ENCODE measurements around the gene SCG5. TPM values are rescaled to one million over a fixed set of nuclear protein-coding genes. Genes with fewer than 3 reads are reported as not detected.

SCG5 gene
- total RNA-seq, 1 donor from 2014 or later = 2.6 TPM

DNA sequence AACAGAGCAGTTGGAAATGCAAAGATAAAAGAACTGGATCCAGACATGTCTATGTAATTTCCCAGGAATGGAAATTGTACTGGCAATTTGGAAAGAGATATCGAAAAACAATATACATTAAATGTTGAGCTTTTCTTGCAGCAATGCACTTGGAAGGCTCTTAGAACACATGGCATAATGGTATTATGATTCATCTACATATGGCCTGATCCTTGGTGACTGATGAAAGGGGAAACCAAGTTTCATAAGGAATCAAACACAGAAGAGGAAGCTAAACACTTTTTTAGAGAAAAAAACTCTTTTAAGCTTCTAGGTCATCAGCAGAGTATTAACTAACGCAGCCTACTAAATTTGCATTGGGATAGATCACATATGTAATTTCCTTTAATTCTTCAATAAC, 63.9 kb downstream of the SCG5 start:
- TF ChIP-seq, protein P1, sequence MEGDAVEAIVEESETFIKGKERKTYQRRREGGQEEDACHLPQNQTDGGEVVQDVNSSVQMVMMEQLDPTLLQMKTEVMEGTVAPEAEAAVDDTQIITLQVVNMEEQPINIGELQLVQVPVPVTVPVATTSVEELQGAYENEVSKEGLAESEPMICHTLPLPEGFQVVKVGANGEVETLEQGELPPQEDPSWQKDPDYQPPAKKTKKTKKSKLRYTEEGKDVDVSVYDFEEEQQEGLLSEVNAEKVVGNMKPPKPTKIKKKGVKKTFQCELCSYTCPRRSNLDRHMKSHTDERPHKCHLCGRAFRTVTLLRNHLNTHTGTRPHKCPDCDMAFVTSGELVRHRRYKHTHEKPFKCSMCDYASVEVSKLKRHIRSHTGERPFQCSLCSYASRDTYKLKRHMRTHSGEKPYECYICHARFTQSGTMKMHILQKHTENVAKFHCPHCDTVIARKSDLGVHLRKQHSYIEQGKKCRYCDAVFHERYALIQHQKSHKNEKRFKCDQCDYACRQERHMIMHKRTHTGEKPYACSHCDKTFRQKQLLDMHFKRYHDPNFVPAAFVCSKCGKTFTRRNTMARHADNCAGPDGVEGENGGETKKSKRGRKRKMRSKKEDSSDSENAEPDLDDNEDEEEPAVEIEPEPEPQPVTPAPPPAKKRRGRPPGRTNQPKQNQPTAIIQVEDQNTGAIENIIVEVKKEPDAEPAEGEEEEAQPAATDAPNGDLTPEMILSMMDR (IDR thresholded peaks at IDR 0.05) = no peak
- Mint-ChIP-seq H3K36me3 (ENCODE audit: low read depth) (no peaks in the 10 kb centered on the region), H3K4me3 (ENCODE audit: unreplicated experiment) (no peak overlapping the region)

DNA sequence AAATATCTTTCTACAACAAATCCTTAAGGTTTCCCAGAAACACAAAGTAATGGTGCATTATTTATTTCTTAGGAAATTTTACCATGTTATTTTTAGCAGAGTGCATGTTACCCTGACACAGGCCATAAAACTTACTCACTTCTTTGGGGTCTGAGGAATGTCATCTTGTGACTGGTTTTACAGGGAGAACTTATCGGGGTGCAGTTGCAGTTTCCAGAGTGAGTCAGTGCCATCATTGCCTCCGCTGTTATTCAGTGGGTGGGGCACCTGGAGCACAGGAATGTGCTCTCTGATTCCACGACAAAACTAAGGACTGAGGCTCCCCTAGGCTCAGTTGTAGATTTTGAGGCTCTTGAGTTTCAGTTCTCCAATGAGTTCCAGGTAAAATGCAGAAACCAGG, 65.2 kb downstream of the SCG5 start:
- no peak for DNase-seq (ENCODE audit: low spot score)

More for the DNA sequence above, 63.9 kb downstream of the SCG5 start:
- Mint-ChIP-seq H3K9me3 (ENCODE audit: low read depth) (no peaks in the 10 kb centered on the region), H3K27ac (ENCODE audit: unreplicated experiment) (no peak overlapping the region), H3K4me1 (ENCODE audit: low read depth) (peaks cover 24% of the 10 kb centered on the region), H3K27me3 (ENCODE audit: low read depth) (no peaks in the 10 kb centered on the region)
- no peak for DNase-seq (ENCODE audit: low spot score)

DNA sequence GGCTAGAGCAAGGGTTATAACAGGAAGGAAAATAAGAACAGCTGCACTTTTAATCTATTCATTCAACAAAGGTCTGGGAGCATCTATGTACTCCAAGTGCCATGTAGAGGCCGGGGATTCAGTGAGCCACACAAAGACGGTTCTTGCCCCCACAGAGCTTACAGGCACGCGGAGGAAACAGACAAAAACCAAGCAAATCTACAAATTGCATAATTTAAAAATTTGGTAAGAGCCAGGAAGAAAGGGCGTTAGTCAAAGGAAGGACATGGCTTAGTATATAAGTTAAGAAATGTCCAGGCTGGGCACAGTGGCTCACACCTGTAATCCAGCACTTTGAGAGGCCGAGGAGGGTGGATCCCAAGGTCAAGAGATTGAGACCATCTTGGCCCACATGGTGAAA, 65.9 kb downstream of the SCG5 start:
- TF ChIP-seq, protein P1 (IDR thresholded peaks at IDR 0.05) = no peak
- Mint-ChIP-seq H3K4me3 (ENCODE audit: unreplicated experiment) (no peak overlapping the region), H3K9me3 (ENCODE audit: low read depth) (no peaks in the 10 kb centered on the region), H3K27ac (ENCODE audit: unreplicated experiment) (no peak overlapping the region), H3K27me3 (ENCODE audit: low read depth) (no peaks in the 10 kb centered on the region), H3K4me1 (ENCODE audit: low read depth) (peaks cover 19% of the 10 kb centered on the region), H3K36me3 (ENCODE audit: low read depth) (no peaks in the 10 kb centered on the region)
- DNase-seq (ENCODE audit: low spot score) = no peak

More for the DNA sequence above, 65.2 kb downstream of the SCG5 start:
- no peak overlapping the region for H3K27ac Mint-ChIP-seq (ENCODE audit: unreplicated experiment)
- no peaks in the 10 kb centered on the region for H3K36me3 Mint-ChIP-seq (ENCODE audit: low read depth)
- H3K9me3 Mint-ChIP-seq (ENCODE audit: low read depth) = no peaks in the 10 kb centered on the region
- H3K27me3 Mint-ChIP-seq (ENCODE audit: low read depth) = no peaks in the 10 kb centered on the region
- H3K4me3 Mint-ChIP-seq (ENCODE audit: unreplicated experiment) = no peak overlapping the region
- TF ChIP-seq, protein P1 (IDR thresholded peaks at IDR 0.05) = no peak
- peaks cover 19% of the 10 kb centered on the region for H3K4me1 Mint-ChIP-seq (ENCODE audit: low read depth)

DNA sequence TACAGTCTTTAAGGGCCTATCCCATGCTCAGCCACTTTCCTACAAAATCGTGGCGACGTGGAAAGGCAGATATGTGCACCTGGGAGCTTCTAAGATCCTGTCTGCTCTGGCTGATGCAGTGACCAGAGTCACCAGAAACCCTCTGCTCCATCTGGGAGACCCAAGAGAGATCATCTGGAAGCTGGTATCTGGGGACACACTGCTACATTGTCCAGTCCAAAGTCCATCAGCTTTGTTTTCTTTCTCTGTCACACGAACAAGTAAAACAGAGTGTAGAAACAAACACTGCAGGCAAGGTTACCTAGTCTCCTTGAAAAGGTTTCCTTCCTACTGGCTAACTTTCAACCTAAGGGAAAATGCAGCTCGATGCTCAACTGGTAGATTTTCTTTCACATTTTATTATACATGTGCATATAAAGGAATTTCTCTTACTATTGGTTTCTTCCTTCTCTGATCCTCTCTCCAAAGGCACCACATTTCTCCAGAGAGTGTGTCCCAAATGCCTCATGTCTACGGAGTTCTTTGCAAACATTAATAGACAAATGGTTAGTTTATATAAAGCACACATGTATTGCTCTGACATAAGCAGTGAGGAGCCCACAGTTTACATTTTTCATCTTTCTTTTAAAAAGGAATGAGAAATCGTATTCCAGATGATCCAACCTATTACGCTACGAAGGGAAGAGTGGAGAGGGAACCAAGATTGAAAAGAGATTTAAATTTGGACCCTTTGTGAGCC, 68.0 kb downstream of the SCG5 start:
- TF ChIP-seq, protein P1 (IDR thresholded peaks at IDR 0.05) = no peak
- no peaks in the 10 kb centered on the region for H3K27me3 Mint-ChIP-seq (ENCODE audit: low read depth)
- H3K4me1 Mint-ChIP-seq (ENCODE audit: low read depth) = peaks cover 19% of the 10 kb centered on the region
- H3K4me3 Mint-ChIP-seq (ENCODE audit: unreplicated experiment) = no peak overlapping the region
- H3K36me3 Mint-ChIP-seq (ENCODE audit: low read depth) = no peaks in the 10 kb centered on the region
- H3K9me3 Mint-ChIP-seq (ENCODE audit: low read depth) = no peaks in the 10 kb centered on the region
- no peak overlapping the region for H3K27ac Mint-ChIP-seq (ENCODE audit: unreplicated experiment)
- DNase-seq (ENCODE audit: low spot score) = no peak

DNA sequence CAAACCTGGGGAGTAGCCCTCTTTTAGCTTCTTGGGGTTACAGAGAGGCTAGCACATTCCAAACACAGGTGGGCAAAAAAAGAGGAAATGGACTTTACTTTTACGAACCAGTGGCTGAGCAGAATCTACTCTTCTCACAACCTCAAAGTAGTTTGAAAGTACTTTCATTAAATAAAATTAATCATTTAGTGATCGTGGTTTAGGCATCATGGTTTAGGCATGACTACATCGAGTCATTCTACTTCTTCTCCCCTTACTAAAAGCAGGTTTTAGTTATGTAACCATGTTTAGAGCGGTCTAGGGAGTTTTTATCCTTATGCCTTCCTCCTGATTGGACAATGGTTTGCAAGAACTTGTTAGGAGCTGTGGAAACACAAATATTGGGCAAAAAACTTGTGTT, 73.8 kb downstream of the SCG5 start:
- Mint-ChIP-seq H3K27me3 (ENCODE audit: low read depth) (no peaks in the 10 kb centered on the region), H3K27ac (ENCODE audit: unreplicated experiment) (no peak overlapping the region), H3K4me3 (ENCODE audit: unreplicated experiment) (no peak overlapping the region), H3K4me1 (ENCODE audit: low read depth) (peaks cover 21% of the 10 kb centered on the region), H3K9me3 (ENCODE audit: low read depth) (no peaks in the 10 kb centered on the region), H3K36me3 (ENCODE audit: low read depth) (no peaks in the 10 kb centered on the region)
- DNase-seq (ENCODE audit: low spot score) = no peak
- TF ChIP-seq, protein P1 (IDR thresholded peaks at IDR 0.05) = no peak

Measured in chondrocyte (in vitro differentiated cells).